LNCAP (cell line): Measurements from ENCODE around the gene SOX30.

Experiments
- CTCF ChIP-seq: fragments of 450-650 bp; IDR thresholded peaks from 2 replicates; pipeline ENCODE4 v1.5.1; 2017; ENCODE audit warnings: mild to moderate bottlenecking

SOX30 gene

GRCh38 chr5:157665467-157666070 is 13.3 kb upstream of the SOX30 start:
- TF ChIP-seq CTCF: no peak

GRCh38 chr5:157659868-157660660 is 7.8 kb upstream of the SOX30 start:
- TF ChIP-seq CTCF: no peak

GRCh38 chr5:157658893-157659292 is 6.7 kb upstream of the SOX30 start:
- TF ChIP-seq CTCF: no peak

GRCh38 chr5:157657516-157657915 is 5.3 kb upstream of the SOX30 start:
- no peak for TF ChIP-seq CTCF

GRCh38 chr5:157651623-157652376 is 438 bp downstream of the SOX30 start:
- no peak for TF ChIP-seq CTCF

- no peak for TF ChIP-seq CTCF
Observed at GRCh38 chr5:157650991-157651611, 1.1 kb downstream of the SOX30 start.

GRCh38 chr5:157649101-157649500 is 3.1 kb downstream of the SOX30 start:
- TF ChIP-seq CTCF: no peak
